GM13976 (cell line): ENCODE results near the gene NFIA.

Experiments
- DNase-seq: peaks from one replicate; pipeline ENCODE4 v3.0.0; 2012; ENCODE audit warnings: low spot score
- CTCF ChIP-seq: IDR thresholded peaks from 2 replicates; pipeline ENCODE4 v1.5.1; 2012; ENCODE audit warnings: borderline replicate concordance, mild to moderate bottlenecking; ENCODE audit not compliant: insufficient read depth; ENCODE audit errors: extremely low read depth, missing control alignments, control extremely low read depth
- in situ Hi-C: fragments of 300-500 bp; cut with MboI; formaldehyde crosslinking; loops from one replicate; pipeline ENCODE4 v1.12.0; 2022; ENCODE audit warnings: low sequenced_read_pairs, mixed read lengths, inconsistent platforms; ENCODE audit not compliant: unreplicated experiment

The NFIA gene

GRCh38 chr1:61085206-61085982 is 3.0 kb downstream of the NFIA start:
- no peak for DNase-seq
- in situ Hi-C loops, result no loop called here
- TF ChIP-seq CTCF, result no peak

GRCh38 chr1:61085983-61086644 is 3.8 kb downstream of the NFIA start:
- no peak for TF ChIP-seq CTCF
- DNase-seq, result no peak
- in situ Hi-C loops, result no loop called here

GRCh38 chr1:61087571-61087970 is 5.2 kb downstream of the NFIA start:
- DNase-seq, result no peak
- in situ Hi-C loops, result no loop called here
- no peak for TF ChIP-seq CTCF

- no peak for TF ChIP-seq CTCF
- no peak for DNase-seq
- in situ Hi-C loops, result no loop called here
Observed at GRCh38 chr1:61088163-61088974, 6.0 kb downstream of the NFIA start.

DNA sequence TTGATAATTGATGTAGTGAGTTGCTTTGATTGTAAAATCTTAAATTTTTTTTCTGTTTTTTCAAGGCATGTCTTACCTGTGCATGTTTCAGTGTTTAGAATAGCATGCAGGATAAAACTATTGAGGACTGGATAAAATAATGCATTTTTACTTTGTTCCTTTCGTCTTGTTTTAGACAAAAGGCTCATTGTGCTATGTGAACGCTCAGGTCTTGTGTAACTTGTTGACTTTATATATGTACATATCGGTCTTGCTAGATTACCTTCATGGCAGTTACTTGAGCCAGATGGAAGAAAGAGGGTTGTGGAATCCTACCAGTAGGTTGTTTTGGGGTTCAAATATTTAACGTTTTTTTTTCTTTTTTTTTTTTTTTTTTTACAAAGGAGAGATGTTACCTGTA is 7.0 kb downstream of the NFIA start:
- in situ Hi-C loops, result no loop called here
- no peak for DNase-seq
- no peak for TF ChIP-seq CTCF

GRCh38 chr1:61089741-61090140 is 7.4 kb downstream of the NFIA start:
- DNase-seq, result no peak
- in situ Hi-C loops, result no loop called here
- TF ChIP-seq CTCF, result no peak
